B cell (primary cell): ENCODE results near the gene TLX2. TPM values are rescaled to one million over a fixed set of nuclear protein-coding genes. Genes with fewer than 3 reads are reported as not detected.

Source experiments
- ATAC-seq: fragments of 200-7000 bp; cut with Tn5 transposase; one replicate; pipeline ENCODE4 v1.10.0; 2021; ENCODE audit warnings: low read depth, mild to moderate bottlenecking, moderate number of reproducible peaks, moderate library complexity
- CTCF ChIA-PET: fragments of 350-600 bp; sonication (Branson Sonifier 250); formaldehyde crosslinking; loops from one replicate; lab custom pipeline; 2021; ENCODE audit warnings: antibody characterized with exemption, inconsistent platforms; lab: Charles Lee
- POLR2A ChIA-PET: fragments of 350-600 bp; sonication (Branson Sonifier 250); formaldehyde crosslinking; loops from one replicate; lab custom pipeline; 2021; ENCODE audit warnings: antibody characterized with exemption; lab: Charles Lee
- DNase-seq: peaks from one replicate; pipeline ENCODE4 v3.0.0; 2013
- H2AFZ ChIP-seq: 2 replicates; pipeline ENCODE4 v1.6.1; 2012; ENCODE audit warnings: mild to moderate bottlenecking, low read depth, low read length; ENCODE audit not compliant: insufficient read depth, poor library complexity, severe bottlenecking
- H3K27ac ChIP-seq, 2 donors: 1 replicate in 1 of 2; 2 replicates in 1 of 2; pipeline ENCODE4 v1.5.1; 2012 to 2013; ENCODE audit warnings: low read length in 2 of 2, mild to moderate bottlenecking in 2 of 2, moderate library complexity in 1 of 2
- H3K27me3 ChIP-seq, 4 experiments: fragments of 200-600 bp in 1 of 4; sonication (generic) in 1 of 4; replicated peaks in 1 of 4; 1 replicate in 2 of 4; 2 replicates in 2 of 4; pipeline versions ENCODE4 v1.6.1 to v1.7.0; 2013 to 2016; ENCODE audit warnings: low read length in 3 of 4, mild to moderate bottlenecking in 2 of 4, mixed read lengths in 1 of 4, moderate library complexity in 1 of 4; ENCODE audit not compliant: insufficient read depth in 4 of 4, control insufficient read depth in 3 of 4; ENCODE audit errors: control extremely low read depth in 1 of 4
- H3K36me3 ChIP-seq, 2 experiments: replicated peaks in 1 of 2; 1 replicate in 1 of 2; 2 replicates in 1 of 2; pipeline versions ENCODE4 v1.6.1 to v1.7.1; 2013; ENCODE audit warnings: low read length in 1 of 2; ENCODE audit not compliant: insufficient read depth in 2 of 2, control insufficient read depth in 1 of 2; ENCODE audit errors: control extremely low read depth in 1 of 2, extremely low read depth in 1 of 2
- H3K4me1 ChIP-seq, 2 donors: fragments of 200-600 bp in 1 of 2; sonication (generic) in 1 of 2; 1 replicate in 1 of 2; 2 replicates in 1 of 2; pipeline versions ENCODE4 v1.5.1 to v1.6.1; 2013 to 2017; ENCODE audit warnings: low read length in 2 of 2; ENCODE audit not compliant: control insufficient read depth in 2 of 2, insufficient read depth in 2 of 2
- H3K4me2 ChIP-seq: replicated peaks from 2 replicates; pipeline ENCODE3; 2012; ENCODE audit warnings: mild to moderate bottlenecking, low read depth, low read length; ENCODE audit not compliant: poor library complexity, severe bottlenecking
- H3K4me3 ChIP-seq, 5 experiments: fragments of 200-600 bp in 1 of 5; sonication (generic) in 1 of 5; 1 replicate in 3 of 5; 2 replicates in 2 of 5; pipeline versions ENCODE4 v1.5.1 to v1.7.0; 2011 to 2016; ENCODE audit warnings: low read length in 4 of 5, mild to moderate bottlenecking in 4 of 5, low read depth in 2 of 5, control low read depth in 1 of 5, moderate library complexity in 1 of 5; ENCODE audit not compliant: insufficient read depth in 1 of 5; ENCODE audit errors: control extremely low read depth in 1 of 5, extremely low read depth in 1 of 5
- H3K79me2 ChIP-seq: fragments of 200-600 bp; sonication (generic); one replicate; pipeline ENCODE4 v1.6.0; 2016; ENCODE audit warnings: low read length; ENCODE audit not compliant: control insufficient read depth, insufficient read depth
- H3K9ac ChIP-seq: fragments of 200-600 bp; sonication (generic); 2 replicates; pipeline ENCODE4 v1.6.1; 2017; ENCODE audit warnings: mild to moderate bottlenecking, low read length, moderate library complexity
- H3K9me3 ChIP-seq, 3 donors: one replicate each; pipeline versions ENCODE4 v1.6.1 to v1.7.1; 2013; ENCODE audit warnings: low read length in 2 of 3; ENCODE audit not compliant: control insufficient read depth in 2 of 3, insufficient read depth in 1 of 3; ENCODE audit errors: control extremely low read depth in 1 of 3
- H4K20me1 ChIP-seq: 2 replicates; pipeline ENCODE4 v1.6.0; 2012; ENCODE audit warnings: mild to moderate bottlenecking, low read length; ENCODE audit not compliant: insufficient read depth, control insufficient read depth, poor library complexity, severe bottlenecking
- H3K27ac Mint-ChIP-seq: one replicate; pipeline ENCODE4 v1.8.0; 2021; ENCODE audit warnings: mixed read lengths
- H3K27me3 Mint-ChIP-seq: one replicate; pipeline ENCODE4 v1.8.0; 2021; ENCODE audit warnings: mixed read lengths
- H3K4me1 Mint-ChIP-seq: one replicate; pipeline ENCODE4 v1.8.0; 2021; ENCODE audit warnings: mixed read lengths
- H3K4me3 Mint-ChIP-seq: one replicate; pipeline ENCODE4 v1.8.0; 2021; ENCODE audit warnings: mixed read lengths
- H3K9me3 Mint-ChIP-seq: one replicate; pipeline ENCODE4 v1.8.0; 2022; ENCODE audit warnings: mixed read lengths; ENCODE audit not compliant: insufficient read depth
- EZH2 ChIP-seq: IDR thresholded peaks from 2 replicates; pipeline ENCODE4 v1.6.1; 2012; ENCODE audit warnings: borderline replicate concordance, low read depth, mild to moderate bottlenecking, moderate library complexity, low read length; ENCODE audit not compliant: insufficient read depth, poor library complexity, severe bottlenecking
- WGBS: methylation state at CpG from one replicate; pipeline ENCODE4 v1.1.5; 2013; ENCODE audit warnings: missing lambda C conversion rate; ENCODE audit not compliant: insufficient coverage; 5-methylcytosine and 5-hydroxymethylcytosine counted together
- intact Hi-C: fragments of 100-400 bp; cut with micrococcal nuclease; formaldehyde crosslinking; loops from one replicate; pipeline ENCODE4 v1.10.0; 2022
- polyA plus RNA-seq: library from polyadenylated mRNA; depleted of rRNA; stranded (reverse); fragments of >200 nt; gene quantifications from 2 replicates; pipeline ENCODE4 v1.2.3, GENCODE V29; 2012
- total RNA-seq, 2 donors: library from RNA; stranded (reverse); fragments of 120-200 nt in 1 of 2; gene quantifications; 1 replicate in 1 of 2; 2 replicates in 1 of 2; pipeline versions ENCODE4 v1.2.3 to v1.2.4, GENCODE V29; 2013 to 2022
- TF ChIP-seq, protein P1 (sequence below): fragments of 200-600 bp; IDR thresholded peaks from one replicate; pipeline ENCODE4 v1.8.0; 2022; ENCODE audit warnings: antibody characterized with exemption, mild to moderate bottlenecking

TLX2 gene
- total and polyA plus RNA-seq, 2 donors (not counting 1 experiment from before 2014, with no cell fraction given), result 0.06 TPM; not detected in 1

DNA sequence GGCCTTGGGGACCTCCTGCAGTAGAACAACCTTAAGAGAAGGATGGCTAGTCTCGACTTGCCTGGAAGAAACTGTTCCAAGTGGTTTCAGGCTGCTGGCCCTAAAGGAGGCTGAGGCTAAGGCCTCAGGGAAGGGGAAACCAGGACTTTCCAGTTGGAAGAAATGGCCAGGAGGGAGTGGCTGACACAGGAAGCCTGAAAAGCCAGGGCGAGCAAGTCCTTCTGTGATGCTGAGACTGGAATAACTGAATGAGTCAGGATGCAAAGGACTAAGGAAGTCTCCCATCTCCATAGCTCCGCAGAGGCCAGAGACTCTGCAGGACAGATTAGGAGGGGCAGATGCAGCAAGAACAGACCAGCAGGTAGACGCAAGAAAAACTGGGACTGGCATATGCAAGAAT lies 22.9 kb downstream of the TLX2 start:
- no peak overlapping the region for H3K27ac Mint-ChIP-seq
- CTCF ChIA-PET, result no interaction called here
- H3K27me3 ChIP-seq, result no peaks in the 10 kb centered on the region
- ATAC-seq, result no peak
- no peak overlapping the region for H3K4me2 ChIP-seq
- no peak overlapping the region for H3K27ac ChIP-seq
- peaks cover 0 to 19% of the 10 kb centered on the region in 2 experiments for H3K36me3 ChIP-seq
- H3K4me3 Mint-ChIP-seq, result no peak overlapping the region
- no peaks in the 10 kb centered on the region for H3K27me3 Mint-ChIP-seq
- no peak overlapping the region for H3K9ac ChIP-seq
- POLR2A ChIA-PET, result no interaction called here
- WGBS, result 98% methylated on average over 4 of the region's 4 CpGs
- no peaks in the 10 kb centered on the region for H3K79me2 ChIP-seq
- H4K20me1 ChIP-seq, result no peaks in the 10 kb centered on the region
- DNase-seq, result no peak
- H3K9me3 Mint-ChIP-seq, result no peaks in the 10 kb centered on the region
- intact Hi-C loops, result no loop called here
- no peak for TF ChIP-seq EZH2
- TF ChIP-seq, protein P1, sequence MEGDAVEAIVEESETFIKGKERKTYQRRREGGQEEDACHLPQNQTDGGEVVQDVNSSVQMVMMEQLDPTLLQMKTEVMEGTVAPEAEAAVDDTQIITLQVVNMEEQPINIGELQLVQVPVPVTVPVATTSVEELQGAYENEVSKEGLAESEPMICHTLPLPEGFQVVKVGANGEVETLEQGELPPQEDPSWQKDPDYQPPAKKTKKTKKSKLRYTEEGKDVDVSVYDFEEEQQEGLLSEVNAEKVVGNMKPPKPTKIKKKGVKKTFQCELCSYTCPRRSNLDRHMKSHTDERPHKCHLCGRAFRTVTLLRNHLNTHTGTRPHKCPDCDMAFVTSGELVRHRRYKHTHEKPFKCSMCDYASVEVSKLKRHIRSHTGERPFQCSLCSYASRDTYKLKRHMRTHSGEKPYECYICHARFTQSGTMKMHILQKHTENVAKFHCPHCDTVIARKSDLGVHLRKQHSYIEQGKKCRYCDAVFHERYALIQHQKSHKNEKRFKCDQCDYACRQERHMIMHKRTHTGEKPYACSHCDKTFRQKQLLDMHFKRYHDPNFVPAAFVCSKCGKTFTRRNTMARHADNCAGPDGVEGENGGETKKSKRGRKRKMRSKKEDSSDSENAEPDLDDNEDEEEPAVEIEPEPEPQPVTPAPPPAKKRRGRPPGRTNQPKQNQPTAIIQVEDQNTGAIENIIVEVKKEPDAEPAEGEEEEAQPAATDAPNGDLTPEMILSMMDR, result no peak
- peaks cover 31% of the 10 kb centered on the region for H3K4me1 Mint-ChIP-seq
- no peaks in the 10 kb centered on the region for H3K9me3 ChIP-seq
- H3K4me1 ChIP-seq, result peaks cover 18 to 32% of the 10 kb centered on the region in 2 donors
- no peak overlapping the region for H2AFZ ChIP-seq
- no peak overlapping the region for H3K4me3 ChIP-seq

DNA sequence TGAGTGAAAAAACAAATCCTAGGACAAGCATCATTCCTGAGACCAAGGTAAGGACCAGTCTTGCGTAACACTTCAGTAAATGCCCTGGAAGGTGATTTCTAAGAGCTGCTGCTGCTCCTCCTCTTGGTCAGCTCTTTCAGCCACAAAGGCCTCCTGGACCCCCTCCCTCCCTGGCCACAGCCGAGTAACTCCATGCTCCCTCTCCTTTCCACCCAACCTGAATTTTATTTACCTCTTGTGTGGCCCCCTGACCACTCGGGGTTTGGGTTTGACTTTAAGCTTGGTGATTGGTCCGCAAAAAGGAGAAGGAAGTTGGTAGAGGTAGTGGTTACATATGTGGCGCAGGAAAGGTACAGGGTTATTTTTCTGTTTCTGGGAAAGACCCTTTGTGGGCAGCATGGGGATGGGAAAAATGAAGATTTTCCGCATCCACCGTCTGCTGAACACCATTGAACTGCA lies 24.7 kb downstream of the TLX2 start:
- peak overlapping the region; percentile 95 for H3K27ac Mint-ChIP-seq
- H3K27me3 Mint-ChIP-seq, result no peaks in the 10 kb centered on the region
- no peaks in the 10 kb centered on the region for H4K20me1 ChIP-seq
- CTCF ChIA-PET, result interaction anchor here (0.7 to 3.0 kb wide), 7 partner anchors 8 to 289 kb away, joined by 3 to 11 read pairs (median 6); partner anchors contain the start of genes CCDC142, PCGF1 and TTC31
- peak overlapping the region in 4 of 5 experiments; percentile 49 to 66 (median 54) for H3K4me3 ChIP-seq
- peaks cover 29% of the 10 kb centered on the region for H3K4me1 Mint-ChIP-seq
- H3K9ac ChIP-seq, result peak overlapping the region; percentile 72
- POLR2A ChIA-PET, result interaction anchor here (1.0 to 1.7 kb wide), 5 partner anchors 9 to 81 kb away, joined by 3 to 10 read pairs (median 4); partner anchors contain the start of genes AUP1, HTRA2, PCGF1 and WBP1
- no peaks in the 10 kb centered on the region for H3K27me3 ChIP-seq
- ATAC-seq (peak; percentile 80), DNase-seq (peak; percentile 76)
- WGBS, result 6% methylated on average over 5 of the region's 7 CpGs
- peak overlapping the region; percentile 76 to 90 for H3K27ac ChIP-seq
- intact Hi-C loops, result no loop called here
- no peaks in the 10 kb centered on the region for H3K79me2 ChIP-seq
- peak overlapping the region; percentile 77 for H2AFZ ChIP-seq
- H3K9me3 ChIP-seq, result no peaks in the 10 kb centered on the region
- TF ChIP-seq, protein P1, result no peak
- TF ChIP-seq EZH2, result no peak
- no peaks in the 10 kb centered on the region for H3K9me3 Mint-ChIP-seq
- peaks cover 18 to 29% of the 10 kb centered on the region in 2 donors for H3K4me1 ChIP-seq
- H3K4me2 ChIP-seq, result peak overlapping the region; percentile 86
- peaks cover 0 to 1% of the 10 kb centered on the region in 2 experiments for H3K36me3 ChIP-seq
- peak overlapping the region; percentile 89 for H3K4me3 Mint-ChIP-seq
